C4-2B (cell line): ENCODE measurements around the gene IMPDH1.

Source experiments
- CTCF ChIP-seq: fragments of 450-650 bp; conservative IDR thresholded peaks from 2 replicates; pipeline ENCODE4 v1.5.1; 2017; ENCODE audit warnings: mild to moderate bottlenecking
- ZFX ChIP-seq: fragments of 450-650 bp; IDR thresholded peaks from 2 replicates; pipeline ENCODE4 v1.6.1; 2017

GRCh38 chr7:128357217-128357613 is 52.6 kb downstream of the IMPDH1 start:
- TF ChIP-seq CTCF = no peak
- TF ChIP-seq ZFX = no peak
